Uterus (tissue), 4 donors: Measurements from ENCODE around the gene CENPB. TPM values are rescaled to one million over a fixed set of nuclear protein-coding genes. Genes with fewer than 3 reads are reported as not detected.
"Not testable (repeated sequence)": the region's sequence is repeated elsewhere in the genome, so short reads cannot be mapped to it uniquely, and the experiment has no call there.

Experiments
- DNase-seq, 2 donors: peaks; one replicate each; pipeline ENCODE4 v3.0.0-alpha.2; 2019 to 2020
- H3K27ac ChIP-seq, 2 donors: fragments of 200-600 bp; sonication (generic); 1 replicate in 1 of 2; 2 replicates in 1 of 2; pipeline ENCODE4 v1.5.1; 2016 to 2018
- H3K27me3 ChIP-seq, 2 donors: fragments of 200-600 bp; sonication (generic); one replicate each; pipeline ENCODE4 v1.5.1; 2018 to 2019; ENCODE audit warnings: control low read depth in 1 of 2
- H3K36me3 ChIP-seq, 2 donors: fragments of 200-600 bp; sonication (generic); one replicate each; pipeline ENCODE4 v1.5.1; 2019; ENCODE audit warnings: control low read depth in 1 of 2
- H3K4me1 ChIP-seq, 2 donors: fragments of 200-600 bp; sonication (generic); one replicate each; pipeline ENCODE4 v1.5.1; 2018 to 2019; ENCODE audit warnings: control low read depth in 1 of 2
- H3K4me3 ChIP-seq, 2 donors: fragments of 200-600 bp; sonication (generic); 1 replicate in 1 of 2; 2 replicates in 1 of 2; pipeline ENCODE4 v1.5.1; 2018 to 2019; ENCODE audit warnings: mild to moderate bottlenecking in 1 of 2
- H3K9me3 ChIP-seq, 2 donors: fragments of 200-600 bp; sonication (generic); one replicate each; pipeline ENCODE4 v1.5.1; 2019; ENCODE audit warnings: control low read depth in 1 of 2
- CTCF ChIP-seq, 4 experiments: fragments of 200-600 bp in 2 of 4; fragments of 450-650 bp in 2 of 4; sonication (generic) in 2 of 4; IDR thresholded peaks; one replicate each; pipeline ENCODE4 v1.5.1; 2016 to 2019; ENCODE audit warnings: antibody characterized with exemption in 4 of 4, mild to moderate bottlenecking in 2 of 4, moderate library complexity in 1 of 4
- POLR2A ChIP-seq, 2 donors: fragments of 450-650 bp; IDR thresholded peaks; one replicate each; pipeline ENCODE4 v1.6.1; 2016; ENCODE audit warnings: antibody characterized with exemption in 2 of 2, mild to moderate bottlenecking in 1 of 2, moderate library complexity in 1 of 2
- intact Hi-C: fragments of 100-400 bp; cut with DNase I; formaldehyde crosslinking; loops from one replicate; pipeline ENCODE4 v1.15.1; 2023; ENCODE audit warnings: low total_unique reads
- total RNA-seq, 4 donors: library from RNA; depleted of rRNA in 3 of 4; stranded (reverse); fragments of >200 nt in 3 of 4; gene quantifications; one replicate each; pipeline versions ENCODE4 v1.1.0 to v1.2.4, GENCODE V29; 2014 to 2023
- donor health status: DM: yes; HTN: yes; CAD: no.

Gene CENPB
- total RNA-seq, 4 donors from 2014 or later, result 18.2 to 127 (median 85.2) TPM

DNA sequence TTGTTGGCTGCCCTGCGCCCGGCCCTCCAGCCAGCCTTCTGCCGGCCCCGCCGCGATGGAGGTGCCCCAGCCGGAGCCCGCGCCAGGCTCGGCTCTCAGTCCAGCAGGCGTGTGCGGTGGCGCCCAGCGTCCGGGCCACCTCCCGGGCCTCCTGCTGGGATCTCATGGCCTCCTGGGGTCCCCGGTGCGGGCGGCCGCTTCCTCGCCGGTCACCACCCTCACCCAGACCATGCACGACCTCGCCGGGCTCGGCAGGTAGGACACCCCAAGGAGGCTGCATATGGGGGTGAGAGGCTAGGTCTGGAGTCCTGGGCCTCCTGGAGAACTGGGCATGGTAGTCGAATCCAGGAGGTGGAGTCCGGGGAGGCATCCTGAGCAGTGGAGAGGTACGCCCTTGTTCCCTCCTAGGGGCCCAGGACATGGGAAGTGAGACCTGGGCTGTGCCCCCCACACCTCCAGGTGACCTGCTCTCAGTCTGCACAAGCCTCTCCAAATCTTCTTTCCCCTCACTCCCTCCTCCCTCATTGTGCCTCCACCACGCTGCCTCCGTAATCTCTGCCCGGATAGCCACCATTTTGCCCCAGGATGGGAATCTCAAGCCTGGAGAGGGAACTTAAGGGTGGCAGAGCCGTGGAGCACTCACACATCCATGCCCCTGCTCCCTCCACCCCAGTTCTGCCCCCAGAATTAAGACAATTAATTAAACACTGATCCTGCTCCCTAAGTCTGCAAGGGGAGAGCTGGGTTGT lies 10.1 kb upstream of the CENPB start:
- peak overlapping the region; percentile 98 to 99 for H3K27ac ChIP-seq
- intact Hi-C loops, result no loop called here
- peaks cover 0 to 6% of the 10 kb centered on the region in 2 donors for H3K4me1 ChIP-seq
- TF ChIP-seq CTCF (IDR thresholded peaks at IDR 0.05), result no peak
- TF ChIP-seq POLR2A (IDR thresholded peaks at IDR 0.05), result no peak
- H3K36me3 ChIP-seq, result no peaks in the 10 kb centered on the region
- peak overlapping the region; percentile 58 to 71 for H3K4me3 ChIP-seq
- DNase-seq, result no peak
- no peaks in the 10 kb centered on the region for H3K27me3 ChIP-seq
- H3K9me3 ChIP-seq, result no peaks in the 10 kb centered on the region

GRCh38 chr20:3795511-3796468 lies 9.2 kb upstream of the CENPB start, which contains the start of gene CDC25B:
Gene CDC25B (plus strand): TSS chr20:3796310. CDS start chr20:3796532, 222 bp downstream.
- Histone ChIP-seq H3K27ac (peak within 1 kb of the TSS; percentile 98 to 99), H3K36me3 (no peaks in the 10 kb centered on the region), H3K27me3 (no peaks in the 10 kb centered on the region), H3K9me3 (no peaks in the 10 kb centered on the region), H3K4me1 (peaks cover 0 to 6% of the 10 kb centered on the region in 2 donors), H3K4me3 (peak within 1 kb of the TSS; percentile 58 to 71)
- TF ChIP-seq CTCF (IDR thresholded peaks at IDR 0.05) (peak; percentile 36 to 78 (median 58)), POLR2A (IDR thresholded peaks at IDR 0.05) (peak; percentile 51 to 63)
- intact Hi-C loops, result no loop called here
- peak; percentile 95 to 96 for DNase-seq

DNA sequence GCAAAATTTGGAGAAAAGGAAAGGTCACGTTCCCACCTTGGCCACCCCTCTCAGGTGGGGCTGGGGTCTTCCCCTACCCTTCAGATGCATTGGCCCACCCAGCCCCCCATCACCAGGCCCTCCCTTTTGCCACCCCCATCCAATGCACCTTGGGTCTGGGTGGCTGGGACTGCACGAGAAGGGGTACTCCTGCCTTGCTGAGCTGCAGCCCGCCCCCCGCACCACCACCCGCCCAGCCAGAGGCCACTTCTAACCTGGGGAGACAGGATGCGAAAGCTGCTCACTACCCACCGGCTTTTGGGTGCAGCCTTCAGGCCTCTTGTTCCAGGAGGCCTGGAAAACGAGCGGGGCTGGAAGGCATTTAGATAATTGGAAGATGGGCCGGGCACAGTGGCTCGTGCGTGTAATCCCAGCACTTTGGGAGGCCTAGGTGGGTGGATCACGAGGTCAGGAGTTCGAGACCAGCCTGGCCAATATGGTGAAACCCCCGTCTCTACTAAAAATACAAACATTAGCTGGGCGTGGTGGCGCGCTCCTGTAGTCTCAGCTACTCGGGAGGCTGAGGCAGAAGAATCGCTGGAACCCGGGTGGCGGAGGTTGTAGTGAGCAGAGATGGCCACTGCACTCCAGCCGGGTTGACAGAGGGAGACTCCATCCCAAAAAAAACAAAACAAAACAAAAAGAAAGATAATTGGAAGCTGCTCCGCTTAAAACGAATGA lies 8.3 kb upstream of the CENPB start:
- intact Hi-C loops, result no loop called here
- peaks cover 0 to 6% of the 10 kb centered on the region in 2 donors for H3K4me1 ChIP-seq
- no peaks in the 10 kb centered on the region for H3K27me3 ChIP-seq
- no peaks in the 10 kb centered on the region for H3K9me3 ChIP-seq
- DNase-seq, result no peak
- H3K4me3 ChIP-seq, result peak overlapping the region; percentile 58 to 71
- H3K27ac ChIP-seq, result peak overlapping the region; percentile 98 to 99
- H3K36me3 ChIP-seq, result no peaks in the 10 kb centered on the region
- TF ChIP-seq POLR2A (IDR thresholded peaks at IDR 0.05) (no peak), CTCF (IDR thresholded peaks at IDR 0.05) (no peak)

- DNase-seq, H3K36me3 ChIP-seq, H3K9me3 ChIP-seq, H3K4me1 ChIP-seq, intact Hi-C loops, H3K4me3 ChIP-seq, H3K27me3 ChIP-seq: not testable (repeated sequence)
- H3K27ac ChIP-seq, result peak overlapping the region; percentile 98 to 99
Measured at GRCh38 chr20:3794168-3794567, 7.6 kb upstream of the CENPB start.

GRCh38 chr20:3789201-3789600 lies 2.7 kb upstream of the CENPB start:
- H3K4me3 ChIP-seq, H3K9me3 ChIP-seq, H3K27me3 ChIP-seq, DNase-seq, H3K36me3 ChIP-seq: not testable (repeated sequence)
- H3K27ac ChIP-seq, result peak overlapping the region in 1 of 2 donors; percentile 62
- H3K4me1 ChIP-seq, result peaks cover 4 to 13% of the 10 kb centered on the region in 2 donors
- intact Hi-C loops, result loop anchor here (5.0 kb wide), 1 partner anchor 33 kb away; the partner anchor contains the start of gene AP5S1
